ENCODE results near the gene HNF1B.

- TF ChIP-seq, protein P1, sequence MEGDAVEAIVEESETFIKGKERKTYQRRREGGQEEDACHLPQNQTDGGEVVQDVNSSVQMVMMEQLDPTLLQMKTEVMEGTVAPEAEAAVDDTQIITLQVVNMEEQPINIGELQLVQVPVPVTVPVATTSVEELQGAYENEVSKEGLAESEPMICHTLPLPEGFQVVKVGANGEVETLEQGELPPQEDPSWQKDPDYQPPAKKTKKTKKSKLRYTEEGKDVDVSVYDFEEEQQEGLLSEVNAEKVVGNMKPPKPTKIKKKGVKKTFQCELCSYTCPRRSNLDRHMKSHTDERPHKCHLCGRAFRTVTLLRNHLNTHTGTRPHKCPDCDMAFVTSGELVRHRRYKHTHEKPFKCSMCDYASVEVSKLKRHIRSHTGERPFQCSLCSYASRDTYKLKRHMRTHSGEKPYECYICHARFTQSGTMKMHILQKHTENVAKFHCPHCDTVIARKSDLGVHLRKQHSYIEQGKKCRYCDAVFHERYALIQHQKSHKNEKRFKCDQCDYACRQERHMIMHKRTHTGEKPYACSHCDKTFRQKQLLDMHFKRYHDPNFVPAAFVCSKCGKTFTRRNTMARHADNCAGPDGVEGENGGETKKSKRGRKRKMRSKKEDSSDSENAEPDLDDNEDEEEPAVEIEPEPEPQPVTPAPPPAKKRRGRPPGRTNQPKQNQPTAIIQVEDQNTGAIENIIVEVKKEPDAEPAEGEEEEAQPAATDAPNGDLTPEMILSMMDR (IDR thresholded peaks at IDR 0.05; ENCODE audit: low read length): no peak
- no peak for TF ChIP-seq EZH2 (optimal IDR thresholded peaks at IDR 0.05; ENCODE audit: low read depth, low read length)
- no peak for TF ChIP-seq EZH2phosphoT487 (IDR thresholded peaks at IDR 0.05; ENCODE audit: low read length)
These were observed 87.7 kb downstream of the HNF1B start for GRCh38 chr17:37657202-37657601.
